HG03520 (cell line): ENCODE data around the gene YEATS4.

Source experiments
- ATAC-seq: cut with Tn5 transposase; IDR thresholded peaks from one replicate; pipeline ENCODE4 v1.9.1; 2021; ENCODE audit warnings: mild to moderate bottlenecking, moderate library complexity; ENCODE audit not compliant: unreplicated experiment

YEATS4 gene

DNA sequence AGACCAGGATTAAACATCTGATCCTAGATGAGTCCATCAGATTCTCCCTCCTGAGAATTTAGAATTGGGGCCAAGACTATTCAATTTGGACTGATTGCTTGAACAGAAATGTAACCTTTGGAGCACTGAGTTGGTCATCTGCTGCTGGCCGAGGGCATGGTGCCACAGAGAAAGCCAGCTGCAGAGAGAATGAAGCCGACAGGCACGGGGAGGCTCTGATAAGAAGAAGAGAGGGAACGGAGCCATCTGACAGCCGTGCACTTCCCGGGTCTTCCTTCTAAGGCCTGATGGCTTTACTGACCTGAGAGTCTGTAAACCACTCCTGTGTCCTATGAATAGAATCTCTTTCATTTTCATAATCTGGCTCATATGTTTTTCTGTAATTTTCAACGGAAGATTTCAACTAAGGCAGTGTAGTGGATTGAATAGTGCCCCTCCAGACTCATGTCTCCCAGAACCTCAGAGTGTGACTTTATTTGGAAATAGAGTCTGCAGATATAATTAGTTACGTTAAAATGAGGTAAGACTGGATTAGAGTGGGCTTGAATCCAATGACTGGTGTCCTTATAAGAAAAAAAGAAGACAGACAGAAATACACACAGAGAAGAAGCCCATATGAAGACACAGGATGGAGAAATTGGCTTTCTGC is 71.5 kb downstream of the YEATS4 start:
- no peak for ATAC-seq

GRCh38 chr12:69431591-69432222 is 72.2 kb downstream of the YEATS4 start:
- ATAC-seq: no peak

GRCh38 chr12:69433653-69434052 is 74.1 kb downstream of the YEATS4 start:
- no peak for ATAC-seq

- no peak for ATAC-seq
Observed at GRCh38 chr12:69435644-69436043, 76.1 kb downstream of the YEATS4 start.

- no peak for ATAC-seq
Observed at GRCh38 chr12:69437073-69437472, 77.5 kb downstream of the YEATS4 start.

GRCh38 chr12:69438539-69438938 is 79.0 kb downstream of the YEATS4 start:
- no peak for ATAC-seq

- no peak for ATAC-seq
Observed at GRCh38 chr12:69440016-69440415, 80.5 kb downstream of the YEATS4 start.
